ENCODE results near the gene FXYD2. TPM values are rescaled to one million over a fixed set of nuclear protein-coding genes. Genes with fewer than 3 reads are reported as not detected.

Gene FXYD2
- total RNA-seq, 1 experiment from 2014 or later: 1.4 TPM

- Mint-ChIP-seq H3K27me3 (ENCODE audit: low read depth) (peaks cover 52% of the 10 kb centered on the region), H3K4me1 (peaks cover 15% of the 10 kb centered on the region), H3K4me3 (no peak overlapping the region), H3K9me3 (no peaks in the 10 kb centered on the region), H3K27ac (no peak overlapping the region), H3K36me3 (no peaks in the 10 kb centered on the region)
- ChIA-PET POLR2A (no interaction called here), CTCF (interaction anchor here (1.0 kb wide), 1 partner anchor 367 kb away, joined by 4 read pairs; no protein-coding TSS in a partner anchor)
- DNase-seq (ENCODE audit: low spot score) (no peak), ATAC-seq (no peak)
- TF ChIP-seq NFE2L1 (CRISPR knock-in tag; IDR thresholded peaks at IDR 0.05) (no peak), ZNF263 (CRISPR knock-in tag; IDR thresholded peaks at IDR 0.05; ENCODE audit: low read depth) (no peak), TCF7 (CRISPR knock-in tag; IDR thresholded peaks at IDR 0.05; ENCODE audit: low read depth) (no peak), SP1 (CRISPR knock-in tag; conservative IDR thresholded peaks at IDR 0.05) (no peak), RELA (CRISPR knock-in tag; IDR thresholded peaks at IDR 0.05; ENCODE audit: borderline replicate concordance) (no peak), ZNF671 (CRISPR knock-in tag; IDR thresholded peaks at IDR 0.05) (no peak), ZNF281 (CRISPR knock-in tag; IDR thresholded peaks at IDR 0.05) (no peak)
Observed at GRCh38 chr11:117792992-117793391, 31.6 kb downstream of the FXYD2 start.

GRCh38 chr11:117792241-117792640, 32.3 kb downstream of the FXYD2 start:
- Mint-ChIP-seq H3K4me1 (peaks cover 11% of the 10 kb centered on the region), H3K9me3 (no peaks in the 10 kb centered on the region), H3K36me3 (no peaks in the 10 kb centered on the region), H3K4me3 (no peak overlapping the region), H3K27ac (no peak overlapping the region), H3K27me3 (ENCODE audit: low read depth) (peaks cover 47% of the 10 kb centered on the region)
- ChIA-PET POLR2A (no interaction called here), CTCF (interaction anchor here (1.0 kb wide), 2 partner anchors 349 to 366 kb away, joined by 3 read pairs; no protein-coding TSS in a partner anchor)
- no peak for TF ChIP-seq ZNF416 (CRISPR knock-in tag; IDR thresholded peaks at IDR 0.05)
- no peak for TF ChIP-seq ZNF423 (CRISPR knock-in tag; IDR thresholded peaks at IDR 0.05)
- no peak for TF ChIP-seq USF1 (CRISPR knock-in tag; IDR thresholded peaks at IDR 0.05)
- no peak for TF ChIP-seq STAT6 (CRISPR knock-in tag; conservative IDR thresholded peaks at IDR 0.05; ENCODE audit: low read depth)
- TF ChIP-seq ATF1 (CRISPR knock-in tag; IDR thresholded peaks at IDR 0.05): no peak
- DNase-seq (ENCODE audit: low spot score) (no peak), ATAC-seq (no peak)

DNA sequence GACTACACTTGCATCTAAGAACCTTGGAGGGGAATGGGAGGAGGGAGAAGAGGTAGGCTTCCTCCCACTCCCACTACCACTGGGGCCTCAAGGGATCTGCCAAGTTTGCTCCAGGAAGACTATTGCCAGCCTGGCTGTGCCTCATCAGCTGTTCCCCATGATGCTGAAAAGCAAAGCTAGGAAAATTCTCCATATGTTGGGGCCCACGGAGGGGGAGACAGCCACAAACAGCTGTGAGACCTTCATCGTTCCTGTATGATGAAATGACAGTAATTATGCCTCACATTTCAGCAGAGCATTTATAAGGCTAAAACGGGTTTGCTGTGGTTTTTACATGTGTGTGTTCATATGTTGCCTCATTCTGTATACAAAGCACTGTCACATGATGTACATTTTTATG, 34.3 kb downstream of the FXYD2 start:
- DNase-seq (ENCODE audit: low spot score): no peak
- Mint-ChIP-seq H3K27ac (no peak overlapping the region), H3K27me3 (ENCODE audit: low read depth) (peaks cover 29% of the 10 kb centered on the region), H3K9me3 (no peaks in the 10 kb centered on the region), H3K4me3 (no peak overlapping the region), H3K4me1 (peaks cover 16% of the 10 kb centered on the region), H3K36me3 (no peaks in the 10 kb centered on the region)
- no peak for ATAC-seq
- POLR2A ChIA-PET: no interaction called here
- TF ChIP-seq NR2C2 (CRISPR knock-in tag; IDR thresholded peaks at IDR 0.05): no peak
- CTCF ChIA-PET: interaction anchor here (1.0 to 1.7 kb wide), 3 partner anchors 27 to 364 kb away, joined by 3 to 5 read pairs (median 4); no protein-coding TSS in a partner anchor

GRCh38 chr11:117789241-117789640, 35.3 kb downstream of the FXYD2 start:
- Mint-ChIP-seq H3K27ac (no peak overlapping the region), H3K9me3 (no peaks in the 10 kb centered on the region), H3K4me1 (peaks cover 8% of the 10 kb centered on the region), H3K27me3 (ENCODE audit: low read depth) (peaks cover 21% of the 10 kb centered on the region), H3K36me3 (no peaks in the 10 kb centered on the region), H3K4me3 (no peak overlapping the region)
- DNase-seq (ENCODE audit: low spot score) (no peak), ATAC-seq (no peak)
- CTCF ChIA-PET: interaction anchor here (1.4 to 1.7 kb wide), 2 partner anchors 18 to 363 kb away, joined by 5 read pairs; no protein-coding TSS in a partner anchor
- TF ChIP-seq, protein P1, sequence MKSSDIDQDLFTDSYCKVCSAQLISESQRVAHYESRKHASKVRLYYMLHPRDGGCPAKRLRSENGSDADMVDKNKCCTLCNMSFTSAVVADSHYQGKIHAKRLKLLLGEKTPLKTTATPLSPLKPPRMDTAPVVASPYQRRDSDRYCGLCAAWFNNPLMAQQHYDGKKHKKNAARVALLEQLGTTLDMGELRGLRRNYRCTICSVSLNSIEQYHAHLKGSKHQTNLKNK (CRISPR knock-in tag; IDR thresholded peaks at IDR 0.05): no peak
- no peak for TF ChIP-seq SP1 (CRISPR knock-in tag; conservative IDR thresholded peaks at IDR 0.05)
- TF ChIP-seq, protein P2, sequence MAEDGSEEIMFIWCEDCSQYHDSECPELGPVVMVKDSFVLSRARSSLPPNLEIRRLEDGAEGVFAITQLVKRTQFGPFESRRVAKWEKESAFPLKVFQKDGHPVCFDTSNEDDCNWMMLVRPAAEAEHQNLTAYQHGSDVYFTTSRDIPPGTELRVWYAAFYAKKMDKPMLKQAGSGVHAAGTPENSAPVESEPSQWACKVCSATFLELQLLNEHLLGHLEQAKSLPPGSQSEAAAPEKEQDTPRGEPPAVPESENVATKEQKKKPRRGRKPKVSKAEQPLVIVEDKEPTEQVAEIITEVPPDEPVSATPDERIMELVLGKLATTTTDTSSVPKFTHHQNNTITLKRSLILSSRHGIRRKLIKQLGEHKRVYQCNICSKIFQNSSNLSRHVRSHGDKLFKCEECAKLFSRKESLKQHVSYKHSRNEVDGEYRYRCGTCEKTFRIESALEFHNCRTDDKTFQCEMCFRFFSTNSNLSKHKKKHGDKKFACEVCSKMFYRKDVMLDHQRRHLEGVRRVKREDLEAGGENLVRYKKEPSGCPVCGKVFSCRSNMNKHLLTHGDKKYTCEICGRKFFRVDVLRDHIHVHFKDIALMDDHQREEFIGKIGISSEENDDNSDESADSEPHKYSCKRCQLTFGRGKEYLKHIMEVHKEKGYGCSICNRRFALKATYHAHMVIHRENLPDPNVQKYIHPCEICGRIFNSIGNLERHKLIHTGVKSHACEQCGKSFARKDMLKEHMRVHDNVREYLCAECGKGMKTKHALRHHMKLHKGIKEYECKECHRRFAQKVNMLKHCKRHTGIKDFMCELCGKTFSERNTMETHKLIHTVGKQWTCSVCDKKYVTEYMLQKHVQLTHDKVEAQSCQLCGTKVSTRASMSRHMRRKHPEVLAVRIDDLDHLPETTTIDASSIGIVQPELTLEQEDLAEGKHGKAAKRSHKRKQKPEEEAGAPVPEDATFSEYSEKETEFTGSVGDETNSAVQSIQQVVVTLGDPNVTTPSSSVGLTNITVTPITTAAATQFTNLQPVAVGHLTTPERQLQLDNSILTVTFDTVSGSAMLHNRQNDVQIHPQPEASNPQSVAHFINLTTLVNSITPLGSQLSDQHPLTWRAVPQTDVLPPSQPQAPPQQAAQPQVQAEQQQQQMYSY (CRISPR knock-in tag; IDR thresholded peaks at IDR 0.05): no peak
- POLR2A ChIA-PET: no interaction called here

Data from WTC11 (cell line).